Measurements from ENCODE around the gene TROAP. TPM values are rescaled to one million over a fixed set of nuclear protein-coding genes. Genes with fewer than 3 reads are reported as not detected.

The TROAP gene
- total RNA-seq, 1 donor from 2014 or later, result 0.66 TPM

DNA sequence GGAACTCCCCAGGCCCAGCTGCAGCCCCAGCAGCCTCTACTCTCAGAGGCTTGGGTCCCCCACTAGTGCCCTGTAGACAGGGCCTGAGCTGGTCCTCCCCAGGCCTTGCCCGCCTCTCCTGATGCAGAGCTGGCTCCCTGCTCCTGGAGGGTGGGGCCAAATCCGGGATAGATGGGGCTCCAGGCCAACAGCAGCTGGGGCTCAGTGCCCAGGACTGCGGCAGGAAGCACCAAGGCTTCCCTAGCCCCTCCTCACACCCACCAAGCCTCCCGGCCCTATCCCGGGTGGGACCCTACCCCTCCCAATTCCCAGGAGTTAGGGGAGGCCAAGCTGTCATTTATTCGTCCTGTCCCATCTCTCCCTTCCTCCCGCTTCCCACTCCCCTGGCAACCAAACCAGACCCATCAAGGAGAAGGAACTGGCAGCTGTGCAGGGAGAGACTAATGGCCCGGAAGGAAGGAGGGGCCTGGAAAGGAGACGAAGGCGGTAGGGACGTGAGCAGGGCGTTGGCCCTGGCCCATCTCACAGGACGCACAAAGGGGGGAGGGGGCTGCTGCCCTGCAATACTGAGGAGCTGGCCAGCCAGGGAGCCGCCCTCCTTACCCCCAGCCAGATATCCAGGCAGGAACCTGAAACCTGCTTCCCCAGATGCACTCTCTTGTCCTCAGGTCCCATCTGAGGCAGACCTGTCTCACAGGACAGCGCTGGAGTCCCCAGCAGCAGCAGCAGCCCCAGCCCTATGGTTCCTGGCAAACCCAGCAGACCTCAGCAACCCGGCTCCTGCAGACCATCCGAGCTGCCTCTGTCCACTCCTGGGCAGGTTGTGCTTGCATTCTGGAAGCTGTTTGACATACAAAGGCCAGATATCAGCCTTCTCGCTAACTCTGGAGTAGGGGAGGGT lies 29.7 kb upstream of the TROAP start:
- Histone ChIP-seq H3K27ac (replicated peaks) (peak overlapping the region; percentile 23), H3K4me1 (peaks cover 41% of the 10 kb centered on the region), H3K27me3 (ENCODE audit: low read depth) (peaks cover 66% of the 10 kb centered on the region), H3K4me3 (peak overlapping the region; percentile 22), H3K36me3 (no peaks in the 10 kb centered on the region), H3K9me3 (replicated peaks) (no peaks in the 10 kb centered on the region)
- TF ChIP-seq, protein P1, sequence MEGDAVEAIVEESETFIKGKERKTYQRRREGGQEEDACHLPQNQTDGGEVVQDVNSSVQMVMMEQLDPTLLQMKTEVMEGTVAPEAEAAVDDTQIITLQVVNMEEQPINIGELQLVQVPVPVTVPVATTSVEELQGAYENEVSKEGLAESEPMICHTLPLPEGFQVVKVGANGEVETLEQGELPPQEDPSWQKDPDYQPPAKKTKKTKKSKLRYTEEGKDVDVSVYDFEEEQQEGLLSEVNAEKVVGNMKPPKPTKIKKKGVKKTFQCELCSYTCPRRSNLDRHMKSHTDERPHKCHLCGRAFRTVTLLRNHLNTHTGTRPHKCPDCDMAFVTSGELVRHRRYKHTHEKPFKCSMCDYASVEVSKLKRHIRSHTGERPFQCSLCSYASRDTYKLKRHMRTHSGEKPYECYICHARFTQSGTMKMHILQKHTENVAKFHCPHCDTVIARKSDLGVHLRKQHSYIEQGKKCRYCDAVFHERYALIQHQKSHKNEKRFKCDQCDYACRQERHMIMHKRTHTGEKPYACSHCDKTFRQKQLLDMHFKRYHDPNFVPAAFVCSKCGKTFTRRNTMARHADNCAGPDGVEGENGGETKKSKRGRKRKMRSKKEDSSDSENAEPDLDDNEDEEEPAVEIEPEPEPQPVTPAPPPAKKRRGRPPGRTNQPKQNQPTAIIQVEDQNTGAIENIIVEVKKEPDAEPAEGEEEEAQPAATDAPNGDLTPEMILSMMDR (IDR thresholded peaks at IDR 0.05; ENCODE audit: borderline replicate concordance), result no peak
- intact Hi-C loops (cut with micrococcal nuclease), result no loop called here
- peak; percentile 57 for DNase-seq

DNA sequence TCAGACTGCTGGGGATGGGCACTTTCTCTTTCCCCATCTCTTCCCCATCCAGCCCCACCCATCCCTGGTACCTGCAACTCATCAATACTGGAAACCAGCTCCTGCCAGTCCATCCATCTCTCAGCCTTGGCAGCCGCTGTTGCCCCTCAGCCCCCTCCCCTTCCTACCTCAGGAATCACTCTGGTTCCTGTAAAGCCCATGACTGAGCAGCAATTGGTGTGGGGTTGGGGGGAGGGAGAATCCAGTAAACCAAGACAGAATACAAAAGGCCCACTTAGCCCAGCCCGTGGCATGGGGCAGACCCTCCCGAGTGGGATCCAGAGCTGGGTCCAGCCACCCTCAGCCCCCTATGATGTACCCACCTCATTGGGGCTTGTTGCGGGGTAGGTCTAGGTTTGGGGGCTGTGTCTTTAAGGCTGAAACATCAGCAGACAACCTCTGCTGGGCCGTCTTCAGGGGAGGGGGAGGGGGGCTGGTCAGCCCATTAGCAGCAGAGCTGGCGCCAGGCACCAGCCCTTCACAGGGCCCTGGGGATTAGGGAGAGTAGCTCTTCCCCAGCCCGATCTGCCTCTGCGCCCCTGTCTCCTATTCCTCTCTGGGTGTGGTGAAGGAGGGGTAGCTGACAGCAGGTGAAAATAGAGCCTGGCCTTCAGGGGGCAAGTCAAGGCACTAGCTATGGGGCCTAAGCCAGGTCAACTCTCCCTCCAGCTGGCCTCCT lies 28.8 kb upstream of the TROAP start:
- Histone ChIP-seq H3K27me3 (ENCODE audit: low read depth) (peaks cover 67% of the 10 kb centered on the region), H3K4me3 (no peak overlapping the region), H3K4me1 (peaks cover 41% of the 10 kb centered on the region), H3K36me3 (no peaks in the 10 kb centered on the region), H3K27ac (replicated peaks) (no peak overlapping the region), H3K9me3 (replicated peaks) (no peaks in the 10 kb centered on the region)
- TF ChIP-seq, protein P1 (IDR thresholded peaks at IDR 0.05; ENCODE audit: borderline replicate concordance), result no peak
- DNase-seq, result no peak
- intact Hi-C loops (cut with micrococcal nuclease), result no loop called here

DNA sequence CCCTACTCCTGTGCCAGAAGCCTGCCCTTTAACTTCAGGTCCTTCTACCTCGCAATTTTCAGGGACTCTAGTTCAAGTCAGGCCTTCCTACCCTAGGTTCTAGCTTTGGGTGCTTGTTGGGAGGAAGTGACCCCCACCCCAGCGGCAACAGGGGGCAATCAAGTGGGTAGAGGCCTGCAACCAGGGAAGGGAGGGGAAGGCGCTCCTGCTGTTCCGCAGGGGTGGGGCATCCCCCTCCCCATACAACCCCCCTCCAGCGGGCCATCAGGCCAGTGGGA lies 28.3 kb upstream of the TROAP start:
- peaks cover 69% of the 10 kb centered on the region for H3K27me3 ChIP-seq (ENCODE audit: low read depth)
- intact Hi-C loops (cut with micrococcal nuclease), result no loop called here
- TF ChIP-seq, protein P1 (IDR thresholded peaks at IDR 0.05; ENCODE audit: borderline replicate concordance), result no peak
- no peak overlapping the region for H3K4me3 ChIP-seq
- H3K9me3 ChIP-seq (replicated peaks), result no peaks in the 10 kb centered on the region
- no peak overlapping the region for H3K27ac ChIP-seq (replicated peaks)
- no peaks in the 10 kb centered on the region for H3K36me3 ChIP-seq
- no peak for DNase-seq
- H3K4me1 ChIP-seq, result peaks cover 41% of the 10 kb centered on the region

DNA sequence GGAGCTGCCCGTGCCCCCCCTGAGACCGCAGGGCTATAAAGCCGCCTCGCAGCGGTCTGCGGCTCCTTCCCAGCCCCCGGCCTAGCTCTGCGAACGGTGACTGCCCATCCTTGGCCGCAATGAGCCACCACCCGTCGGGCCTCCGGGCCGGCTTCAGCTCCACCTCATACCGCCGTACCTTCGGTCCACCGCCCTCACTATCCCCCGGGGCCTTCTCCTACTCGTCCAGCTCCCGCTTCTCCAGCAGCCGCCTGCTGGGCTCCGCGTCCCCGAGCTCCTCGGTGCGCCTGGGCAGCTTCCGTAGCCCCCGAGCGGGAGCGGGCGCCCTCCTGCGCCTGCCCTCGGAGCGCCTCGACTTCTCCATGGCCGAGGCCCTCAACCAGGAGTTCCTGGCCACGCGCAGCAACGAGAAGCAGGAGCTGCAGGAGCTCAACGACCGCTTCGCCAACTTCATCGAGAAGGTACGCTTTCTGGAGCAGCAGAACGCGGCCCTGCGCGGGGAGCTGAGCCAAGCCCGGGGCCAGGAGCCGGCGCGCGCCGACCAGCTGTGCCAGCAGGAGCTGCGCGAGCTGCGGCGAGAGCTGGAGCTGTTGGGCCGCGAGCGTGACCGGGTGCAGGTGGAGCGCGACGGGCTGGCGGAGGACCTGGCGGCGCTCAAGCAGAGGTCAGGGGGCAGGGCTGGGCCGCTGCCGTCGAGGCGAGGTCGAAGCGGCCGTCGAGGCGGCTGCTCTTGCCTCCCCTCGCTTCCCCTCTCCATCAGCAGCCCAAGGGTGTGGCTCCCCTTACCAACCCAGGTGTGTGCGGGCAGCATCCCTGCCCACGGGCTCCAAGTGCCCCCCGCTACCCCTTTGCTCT lies 27.7 kb upstream of the TROAP start, which contains the start of gene PRPH:
Gene PRPH (plus strand): TSS at position 66 of the 855 bp plus-strand sequence. CDS start 54 bp downstream, at position 120.
- H3K27me3 ChIP-seq (ENCODE audit: low read depth), result peaks cover 72% of the 10 kb centered on the region
- no peak for DNase-seq
- intact Hi-C loops (cut with micrococcal nuclease), result no loop called here

More for the DNA sequence above, 27.7 kb upstream of the TROAP start, which contains the start of gene PRPH:
- TF ChIP-seq, protein P1 (IDR thresholded peaks at IDR 0.05; ENCODE audit: borderline replicate concordance), result no peak
- Histone ChIP-seq H3K4me1 (peaks cover 41% of the 10 kb centered on the region), H3K4me3 (peak within 1 kb of the TSS; percentile 41), H3K9me3 (replicated peaks) (no peaks in the 10 kb centered on the region), H3K27ac (replicated peaks) (no peak within 1 kb of the TSS), H3K36me3 (no peaks in the 10 kb centered on the region)

Measured in left ventricle myocardium inferior (tissue), 1 donor.